Measurements from ENCODE around the gene CELF4. TPM values are rescaled to one million over a fixed set of nuclear protein-coding genes. Genes with fewer than 3 reads are reported as not detected.

The CELF4 gene
- total and polyA plus RNA-seq, 2 of the 4 experiments (the other 2 are of a cell fraction), result not detected

GRCh38 chr18:37403788-37404187 is 161.8 kb downstream of the CELF4 start:
- POLR2A ChIA-PET (ENCODE audit: unreplicated experiment), result no interaction called here
- intact Hi-C loops (cut with micrococcal nuclease), result no loop called here
- WGBS, 2 experiments (ENCODE audit: extremely low coverage in 2 of 2, insufficient read length in 1 of 2), result no CpG with 5 or more reads among the region's 3 CpGs

More at GRCh38 chr18:37403788-37404187, 161.8 kb downstream of the CELF4 start:
- Histone ChIP-seq H3K4me3 (ENCODE audit: insufficient read depth, low read depth, low read length) (no peak overlapping the region), H3K4me1 (ENCODE audit: control insufficient read depth, insufficient read depth, low read length) (peaks cover 12% of the 10 kb centered on the region; the same call in 1 of the 2 replicates), H3K36me3 (ENCODE audit: control insufficient read depth, insufficient read depth, low read length) (no peaks in the 10 kb centered on the region), H2BK20ac (ENCODE audit: low read depth, low read length) (peak overlapping the region; percentile 81), H3K4me2 (ENCODE audit: low read depth, low read length) (no peak overlapping the region), H3K27me3 (ENCODE audit: control insufficient read depth, insufficient read depth, low read length) (no peaks in the 10 kb centered on the region), H2AK9ac (replicated peaks; ENCODE audit: low read depth, low read length, poor library complexity) (peak overlapping the region; percentile 60), H2AFZ (replicated peaks; ENCODE audit: low read length, poor library complexity) (peak overlapping the region; percentile 91), H3K79me1 (ENCODE audit: low read depth in 1 of 2, low read length in 2 of 2) (no peaks in the 10 kb centered on the region), H3K9me1 (ENCODE audit: insufficient read depth, low read length) (peaks cover 4% of the 10 kb centered on the region; the same call in 1 of the 2 replicates), H4K20me1 (ENCODE audit: insufficient read depth, low read length) (no peaks in the 10 kb centered on the region), H4K8ac (ENCODE audit: low read depth in 2 of 2, low read length in 2 of 2) (peak overlapping the region in 1 of 2 experiments; percentile 50; a peak in 2 of 4 replicates), H3K27ac (ENCODE audit: insufficient read depth, low read length) (peak overlapping the region; percentile 72; the same call in 1 of the 2 replicates), H4K91ac (ENCODE audit: insufficient read depth, low read depth, low read length) (peak overlapping the region; percentile 57), H3K4ac (ENCODE audit: low read depth, low read length) (peak overlapping the region; percentile 87), H3K14ac (replicated peaks; ENCODE audit: low read depth, low read length) (peak overlapping the region; percentile 19; the same call in 1 of the 2 replicates), H2BK15ac (ENCODE audit: low read depth, low read length) (peak overlapping the region; percentile 30; the same call in 1 of the 3 replicates), H2BK120ac (ENCODE audit: low read depth, low read length) (peak overlapping the region; percentile 85), H3K56ac (ENCODE audit: extremely low read depth, insufficient read depth, low read length) (no peak overlapping the region), H2BK5ac (ENCODE audit: low read depth, low read length, poor library complexity, severe bottlenecking) (no peak overlapping the region), H3K9ac (ENCODE audit: low read depth, low read length) (no peak overlapping the region), H3K23ac (ENCODE audit: low read depth, low read length) (peak overlapping the region; percentile 13; the same call in 1 of the 2 replicates), H2AK5ac (ENCODE audit: low read depth, low read length) (peak overlapping the region; percentile 76; the same call in 1 of the 2 replicates), H3K18ac (ENCODE audit: low read depth, low read length) (peak overlapping the region; percentile 10; the same call in 1 of the 2 replicates), H3K9me3 (ENCODE audit: control insufficient read depth, insufficient read depth, low read length) (no peaks in the 10 kb centered on the region), H4K5ac (ENCODE audit: low read depth, low read length) (peak overlapping the region; percentile 60; the same call in 1 of the 2 replicates)
- TF ChIP-seq CEBPB (IDR thresholded peaks at IDR 0.05; ENCODE audit: low read depth, low read length) (no peak), BHLHE40 (IDR thresholded peaks at IDR 0.05; ENCODE audit: low read depth, low read length) (no peak), MAFK (IDR thresholded peaks at IDR 0.05; ENCODE audit: low read depth, low read length) (no peak), RFX5 (IDR thresholded peaks at IDR 0.05; ENCODE audit: low read depth, low read length) (no peak), USF2 (IDR thresholded peaks at IDR 0.05; ENCODE audit: low read depth, low read length) (no peak), CHD1 (IDR thresholded peaks at IDR 0.05; ENCODE audit: low read depth, low read length) (no peak), ELK1 (IDR thresholded peaks at IDR 0.05; ENCODE audit: borderline replicate concordance, low read depth, low read length) (no peak), NFE2L2 (IDR thresholded peaks at IDR 0.05; ENCODE audit: low read depth, low read length) (no peak), FOS (IDR thresholded peaks at IDR 0.05; ENCODE audit: low read depth, low read length) (no peak), CTCF (conservative IDR thresholded peaks at IDR 0.05; ENCODE audit: low read depth, low read length) (no peak), POLR2A (IDR thresholded peaks at IDR 0.05; ENCODE audit: low read depth, low read length) (no peak), SMC3 (IDR thresholded peaks at IDR 0.05; ENCODE audit: low read depth, low read length) (no peak), RAD21 (IDR thresholded peaks at IDR 0.05; ENCODE audit: low read length) (no peak), MXI1 (IDR thresholded peaks at IDR 0.05; ENCODE audit: borderline replicate concordance, low read depth, low read length) (no peak), RCOR1 (IDR thresholded peaks at IDR 0.05; ENCODE audit: insufficient replicate concordance, low read length) (no peak), MAZ (IDR thresholded peaks at IDR 0.05; ENCODE audit: borderline replicate concordance, low read depth, low read length) (no peak)
- BruUV-seq (replicated peaks), result no TSS peak
- dilution Hi-C loops (cut with HindIII; ENCODE audit: low sequenced_read_pairs, unreplicated experiment), result no loop called here
- in situ Hi-C loops (cut with MboI; ENCODE audit: low sequenced_read_pairs), result loop anchor here (10.0 kb wide), 1 partner anchor 61 kb away; no protein-coding TSS in a partner anchor
- ATAC-seq (ENCODE audit: low read depth) (peak; percentile 3; the same call in 1 of the 2 replicates), DNase-seq (no peak)
- CTCF ChIA-PET, result no interaction called here
